Activated gamma-delta T cell (primary cell): ENCODE data around the gene SND1.

Experiments
- DNase-seq: peaks from one replicate; lab custom pipeline; 2025; lab: John Stamatoyannopoulos, UW

Gene SND1

GRCh38 chr7:127799535-127800305 is 147.7 kb downstream of the SND1 start:
- no peak for DNase-seq

GRCh38 chr7:127802845-127803244 is 150.9 kb downstream of the SND1 start:
- no peak for DNase-seq

GRCh38 chr7:127803626-127804025 is 151.6 kb downstream of the SND1 start:
- DNase-seq, result no peak

GRCh38 chr7:127807340-127807739 is 155.3 kb downstream of the SND1 start:
- no peak for DNase-seq

- no peak for DNase-seq
Measured at GRCh38 chr7:127807829-127808228, 155.8 kb downstream of the SND1 start.

GRCh38 chr7:127809261-127809702 is 157.3 kb downstream of the SND1 start:
- DNase-seq, result no peak

GRCh38 chr7:127810113-127810512 is 158.1 kb downstream of the SND1 start:
- DNase-seq, result no peak

- DNase-seq, result no peak
Measured at GRCh38 chr7:127810696-127811660, 159.0 kb downstream of the SND1 start.

- no peak for DNase-seq
Measured at GRCh38 chr7:127812540-127812939, 160.5 kb downstream of the SND1 start.

- DNase-seq, result no peak
Measured at GRCh38 chr7:127813991-127814541, 162.1 kb downstream of the SND1 start.

GRCh38 chr7:127815631-127816145 is 163.7 kb downstream of the SND1 start:
- DNase-seq, result no peak

GRCh38 chr7:127816354-127817190 is 164.6 kb downstream of the SND1 start:
- DNase-seq, result no peak

GRCh38 chr7:127817466-127817865 is 165.5 kb downstream of the SND1 start:
- no peak for DNase-seq

- no peak for DNase-seq
Measured at GRCh38 chr7:127818306-127818705, 166.3 kb downstream of the SND1 start.

GRCh38 chr7:127819975-127820731 is 168.2 kb downstream of the SND1 start:
- no peak for DNase-seq

GRCh38 chr7:127820732-127821085 is 168.7 kb downstream of the SND1 start:
- no peak for DNase-seq

GRCh38 chr7:127821146-127821545 is 169.2 kb downstream of the SND1 start:
- no peak for DNase-seq

- no peak for DNase-seq
Measured at GRCh38 chr7:127822822-127823508, 171.0 kb downstream of the SND1 start.

GRCh38 chr7:127824682-127825081 is 172.7 kb downstream of the SND1 start:
- DNase-seq, result no peak
